HUES64 (cell line): ENCODE measurements around the gene KRTAP27-1. TPM values are rescaled to one million over a fixed set of nuclear protein-coding genes. Genes with fewer than 3 reads are reported as not detected.

Experiments used
- H3K27ac ChIP-seq: 2 replicates; pipeline ENCODE4 v1.7.0; 2013; ENCODE audit warnings: low read depth, low read length, inconsistent platforms
- H3K27me3 ChIP-seq: 2 replicates; pipeline ENCODE4 v1.6.1; 2013; ENCODE audit warnings: mild to moderate bottlenecking, low read length; ENCODE audit not compliant: insufficient read depth
- H3K36me3 ChIP-seq: 2 replicates; pipeline ENCODE4 v1.6.1; 2013; ENCODE audit warnings: mild to moderate bottlenecking, low read length; ENCODE audit not compliant: insufficient read depth
- H3K4me1 ChIP-seq: 2 replicates; pipeline ENCODE4 v1.6.1; 2013; ENCODE audit warnings: mild to moderate bottlenecking, low read length, moderate library complexity; ENCODE audit not compliant: insufficient read depth
- H3K4me3 ChIP-seq: 2 replicates; pipeline ENCODE4 v1.5.1; 2013; ENCODE audit warnings: mild to moderate bottlenecking, low read length, moderate library complexity
- H3K9ac ChIP-seq: 2 replicates; pipeline ENCODE4 v1.6.1; 2013; ENCODE audit warnings: mild to moderate bottlenecking, low read depth, low read length
- H3K9me3 ChIP-seq: 2 replicates; pipeline ENCODE4 v1.6.1; 2013; ENCODE audit warnings: low read depth, low read length; ENCODE audit not compliant: insufficient read depth
- WGBS: fragments of 150-250, 120-280 bp; methylation state at CpG from one replicate; pipeline ENCODE4 v1.1.7; 2013; ENCODE audit warnings: missing lambda C conversion rate; 5-methylcytosine and 5-hydroxymethylcytosine counted together
- polyA plus RNA-seq, 2 experiments: library from polyadenylated mRNA; stranded (reverse); fragments of 50-300 nt; gene quantifications; one replicate each; pipeline ENCODE4 v1.2.3, GENCODE V29; 2013

Gene KRTAP27-1
- not detected for polyA plus RNA-seq (2013, experiment 1 of 2)
- polyA plus RNA-seq (2013, experiment 2 of 2), result not detected

GRCh38 chr21:30337276-30337744 lies at the start of gene KRTAP27-1:
KRTAP27-1 (minus strand) TSS chr21:30337694; CDS start chr21:30337668, 26 bp downstream.
- WGBS, result 81% methylated on average over 6 of the region's 6 CpGs
- no peaks in the 10 kb centered on the region for H3K4me1 ChIP-seq
- no peak within 1 kb of the TSS for H3K4me3 ChIP-seq
- no peaks in the 10 kb centered on the region for H3K9me3 ChIP-seq
- H3K27me3 ChIP-seq, result no peaks in the 10 kb centered on the region
- H3K9ac ChIP-seq, result no peak within 1 kb of the TSS
- H3K36me3 ChIP-seq, result no peaks in the 10 kb centered on the region
- no peak within 1 kb of the TSS for H3K27ac ChIP-seq

DNA sequence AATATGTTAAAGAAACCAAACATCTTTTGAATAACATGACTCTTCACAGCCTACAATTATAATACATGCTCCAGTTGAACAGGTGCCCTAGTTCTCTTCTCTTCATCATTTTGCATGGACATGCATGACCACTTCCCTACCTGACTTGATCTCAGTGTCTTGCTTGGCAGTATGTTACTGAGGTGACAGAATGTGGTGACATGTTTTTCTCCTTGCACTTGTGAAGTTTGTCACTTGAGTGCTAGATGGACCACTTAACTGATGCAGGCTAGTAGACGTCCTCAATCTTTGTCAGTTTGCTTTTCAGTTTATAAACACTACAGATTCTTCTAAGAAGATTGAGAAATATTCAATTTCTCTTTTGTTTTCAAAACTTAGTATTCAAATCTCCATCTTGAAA lies 44.7 kb upstream of the KRTAP27-1 start:
- no peak overlapping the region for H3K27ac ChIP-seq
- no peaks in the 10 kb centered on the region for H3K36me3 ChIP-seq
- H3K4me3 ChIP-seq, result no peak overlapping the region
- H3K9ac ChIP-seq, result no peak overlapping the region
- no peaks in the 10 kb centered on the region for H3K27me3 ChIP-seq
- no peaks in the 10 kb centered on the region for H3K9me3 ChIP-seq
- no peaks in the 10 kb centered on the region for H3K4me1 ChIP-seq
- WGBS, result 86% methylated on average over 1 of the region's 1 CpG

GRCh38 chr21:30372139-30372770 lies 34.8 kb upstream of the KRTAP27-1 start, which contains the start of gene KRTAP13-2:
KRTAP13-2 (minus strand) TSS chr21:30372271; CDS start chr21:30372213, 58 bp downstream.
- no peak within 1 kb of the TSS for H3K27ac ChIP-seq
- H3K27me3 ChIP-seq, result no peaks in the 10 kb centered on the region
- H3K9me3 ChIP-seq, result no peaks in the 10 kb centered on the region
- WGBS, result 92% methylated on average over 5 of the region's 5 CpGs
- H3K36me3 ChIP-seq, result no peaks in the 10 kb centered on the region
- H3K4me1 ChIP-seq, result no peaks in the 10 kb centered on the region
- H3K9ac ChIP-seq, result no peak within 1 kb of the TSS
- no peak within 1 kb of the TSS for H3K4me3 ChIP-seq

- no peaks in the 10 kb centered on the region for H3K9me3 ChIP-seq
- 95% methylated on average over 2 of the region's 3 CpGs for WGBS
Observed at GRCh38 chr21:30355906-30356305, 18.4 kb upstream of the KRTAP27-1 start.

DNA sequence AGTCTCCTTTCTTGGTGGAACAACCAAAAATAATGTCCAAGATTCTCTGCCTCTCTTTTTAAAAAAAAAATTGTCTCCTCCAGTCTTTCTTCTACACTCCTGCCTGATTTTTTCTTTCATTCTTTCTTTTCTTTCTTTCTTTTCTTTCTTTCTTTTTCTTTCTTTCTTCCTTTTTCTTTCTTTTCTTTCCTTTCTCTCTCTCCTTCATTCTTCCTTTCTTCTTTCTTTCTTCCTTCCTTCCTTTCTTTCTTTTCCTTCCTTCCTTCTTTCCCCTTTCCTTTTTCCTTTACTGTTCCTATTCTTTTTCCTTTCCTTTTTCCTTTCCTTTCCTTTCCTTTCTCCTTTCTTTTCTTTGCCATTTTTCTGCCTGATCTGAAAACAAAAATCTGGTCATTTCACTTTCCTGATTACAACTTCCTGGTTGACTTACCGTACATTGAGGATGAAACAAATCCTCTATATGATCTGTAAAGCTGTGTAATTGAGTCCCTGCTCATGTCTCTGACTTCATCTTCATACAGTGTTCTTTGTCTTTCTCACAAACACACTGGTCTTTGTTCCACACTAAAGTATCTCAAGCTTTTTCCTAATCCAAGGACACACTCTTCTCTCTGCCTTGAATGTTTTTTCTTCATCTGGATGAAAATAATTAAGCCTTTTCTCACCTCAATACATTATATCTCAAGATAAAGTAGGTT lies 17.0 kb upstream of the KRTAP27-1 start:
- H3K9me3 ChIP-seq, result no peaks in the 10 kb centered on the region
- no peak overlapping the region for H3K9ac ChIP-seq
- H3K27ac ChIP-seq, result no peak overlapping the region
- WGBS, result 100% methylated on average over 1 of the region's 1 CpG
- H3K4me3 ChIP-seq, result no peak overlapping the region
- H3K36me3 ChIP-seq, result no peaks in the 10 kb centered on the region
- peaks cover 7% of the 10 kb centered on the region for H3K4me1 ChIP-seq
- no peaks in the 10 kb centered on the region for H3K27me3 ChIP-seq

More at GRCh38 chr21:30355906-30356305, 18.4 kb upstream of the KRTAP27-1 start:
- Histone ChIP-seq H3K27ac (no peak overlapping the region), H3K9ac (no peak overlapping the region), H3K36me3 (no peaks in the 10 kb centered on the region), H3K27me3 (no peaks in the 10 kb centered on the region), H3K4me1 (no peaks in the 10 kb centered on the region), H3K4me3 (no peak overlapping the region)

DNA sequence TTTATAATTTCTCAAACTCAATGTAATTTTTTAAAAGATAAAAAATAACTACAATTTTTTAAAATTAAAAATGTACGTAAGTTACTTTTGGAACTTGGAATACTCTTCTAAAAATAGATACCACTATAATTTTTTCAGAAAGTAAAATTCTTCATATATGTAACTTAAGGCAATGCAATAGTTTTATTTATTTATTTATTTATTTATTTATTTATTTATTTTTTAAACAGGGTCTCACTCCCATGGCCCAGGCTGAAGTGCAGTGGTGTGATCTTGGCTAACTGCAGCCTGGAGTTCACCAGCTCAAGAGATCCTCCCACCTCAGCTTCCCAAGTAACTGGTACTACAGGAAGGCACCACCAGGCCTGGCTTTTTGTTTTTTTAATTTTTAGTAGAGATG lies 14.0 kb upstream of the KRTAP27-1 start:
- no CpG with 5 or more reads among the region's 1 CpG for WGBS
- no peaks in the 10 kb centered on the region for H3K27me3 ChIP-seq

DNA sequence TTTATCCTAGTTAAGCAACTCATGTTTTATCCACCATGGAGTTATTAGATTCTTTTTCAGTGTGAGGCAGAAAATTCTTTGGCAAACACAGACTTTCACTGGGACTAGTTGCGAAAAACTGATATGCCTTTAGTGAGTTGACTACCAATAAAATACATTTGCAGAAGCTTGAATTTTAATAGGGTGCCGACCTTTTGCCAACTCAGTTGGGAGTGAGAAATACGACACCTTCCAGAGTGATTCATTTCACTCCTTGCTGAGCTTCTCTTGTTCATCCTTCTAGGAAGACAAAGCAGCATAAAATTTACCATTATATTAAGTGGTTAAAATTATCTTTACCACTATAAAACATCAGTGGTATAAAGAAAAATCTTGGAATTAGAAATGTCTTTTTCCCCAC lies 12.1 kb upstream of the KRTAP27-1 start:
- Histone ChIP-seq H3K27me3 (no peaks in the 10 kb centered on the region), H3K9ac (no peak overlapping the region), H3K27ac (0 out of 2 replicates have a peak overlapping the region, but pooled peaks have one; percentile 25), H3K9me3 (no peaks in the 10 kb centered on the region), H3K36me3 (no peaks in the 10 kb centered on the region), H3K4me1 (peaks cover 13% of the 10 kb centered on the region), H3K4me3 (no peak overlapping the region)
- WGBS, result 66% methylated on average over 3 of the region's 3 CpGs

More for the DNA sequence above, 14.0 kb upstream of the KRTAP27-1 start:
- Histone ChIP-seq H3K4me1 (peaks cover 13% of the 10 kb centered on the region), H3K9me3 (no peaks in the 10 kb centered on the region), H3K4me3 (no peak overlapping the region), H3K27ac (no peak overlapping the region), H3K9ac (no peak overlapping the region), H3K36me3 (no peaks in the 10 kb centered on the region)

DNA sequence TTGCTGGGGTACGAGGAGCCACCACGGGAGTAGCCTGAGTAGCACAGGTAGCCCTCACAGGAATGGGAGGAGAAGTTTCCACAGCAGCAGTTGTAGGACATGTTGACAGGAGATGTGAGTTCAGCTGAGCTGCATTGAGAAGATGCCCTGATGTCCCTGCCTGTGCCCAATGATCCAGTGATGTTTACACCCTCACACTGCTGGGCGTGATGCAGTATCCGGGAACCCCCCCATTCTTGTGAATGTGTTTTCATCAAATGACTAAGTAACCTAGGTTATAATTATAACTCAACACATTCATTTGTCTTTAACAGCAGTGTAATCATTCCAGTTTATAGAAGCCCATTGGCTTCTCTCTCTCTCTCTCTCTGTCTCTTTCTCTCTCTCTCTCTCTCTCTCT lies 11.0 kb upstream of the KRTAP27-1 start, which contains the start of gene KRTAP23-1:
Gene KRTAP23-1, minus strand, starts transcription at position 101 of the 400 bp plus-strand sequence. Its CDS starts 0 bp downstream, at position 101.
- Histone ChIP-seq H3K27ac (0 out of 2 replicates have a peak within 1 kb of the TSS, but pooled peaks have one; percentile 25), H3K4me1 (peaks cover 13% of the 10 kb centered on the region), H3K9ac (no peak within 1 kb of the TSS), H3K4me3 (no peak within 1 kb of the TSS), H3K36me3 (no peaks in the 10 kb centered on the region), H3K27me3 (no peaks in the 10 kb centered on the region), H3K9me3 (no peaks in the 10 kb centered on the region)
- WGBS, result 87% methylated on average over 4 of the region's 4 CpGs

- peaks cover 11% of the 10 kb centered on the region for H3K4me1 ChIP-seq
- no peaks in the 10 kb centered on the region for H3K27me3 ChIP-seq
- H3K27ac ChIP-seq, result no peak overlapping the region
- no peaks in the 10 kb centered on the region for H3K9me3 ChIP-seq
- H3K9ac ChIP-seq, result no peak overlapping the region
- no peaks in the 10 kb centered on the region for H3K36me3 ChIP-seq
- 88% methylated on average over 1 of the region's 2 CpGs for WGBS
- H3K4me3 ChIP-seq, result no peak overlapping the region
Observed at GRCh38 chr21:30345014-30345413, 7.5 kb upstream of the KRTAP27-1 start.

DNA sequence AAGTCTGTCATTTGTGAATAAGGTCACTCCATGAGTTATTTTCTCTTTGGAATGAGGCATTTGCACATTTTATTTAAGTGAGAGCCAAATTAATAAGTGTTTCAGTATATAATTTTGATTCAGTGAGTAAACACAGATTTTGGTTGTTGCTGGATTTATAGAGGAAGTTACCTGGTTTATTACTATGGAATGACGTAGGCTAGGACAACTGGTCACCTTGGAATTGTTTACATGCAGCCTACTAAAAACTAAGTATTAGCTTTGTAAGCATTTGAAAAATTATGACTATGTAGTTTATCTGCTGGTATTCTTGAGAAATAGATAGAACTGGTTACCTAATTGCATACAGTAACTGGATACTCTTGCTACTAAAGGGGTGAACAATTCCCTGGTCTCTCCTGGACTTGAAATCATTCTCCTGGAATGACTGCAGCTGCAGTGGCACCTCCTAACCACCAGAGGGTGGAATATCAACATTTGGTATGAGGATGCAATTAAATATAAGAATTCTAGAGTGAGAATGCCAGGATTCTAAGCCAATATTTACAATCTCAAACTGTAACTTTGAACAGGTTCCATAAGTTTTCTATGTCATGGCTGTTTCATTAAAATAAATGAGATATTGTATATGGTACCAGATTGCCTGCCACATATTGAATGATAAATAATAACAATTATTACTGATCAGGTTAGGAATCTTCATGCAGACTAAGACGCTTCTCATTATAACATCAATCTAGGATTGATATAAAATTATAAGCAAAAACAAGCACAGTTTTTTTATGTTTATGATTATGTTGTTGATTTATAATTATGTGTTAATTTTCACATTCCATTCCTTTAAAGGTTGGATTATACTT lies 3.5 kb upstream of the KRTAP27-1 start:
- Histone ChIP-seq H3K27me3 (no peaks in the 10 kb centered on the region), H3K36me3 (no peaks in the 10 kb centered on the region), H3K4me1 (no peaks in the 10 kb centered on the region), H3K27ac (no peak overlapping the region), H3K9ac (no peak overlapping the region), H3K4me3 (no peak overlapping the region), H3K9me3 (no peaks in the 10 kb centered on the region)
- 100% methylated on average over 1 of the region's 2 CpGs for WGBS
